K562 (cell line): Measurements from ENCODE around the gene SORCS1. TPM values are rescaled to one million over a fixed set of nuclear protein-coding genes. Genes with fewer than 3 reads are reported as not detected.

Experiments used
- CHD4 ChIP-seq: fragments of 200-600 bp; sonication (generic); IDR thresholded peaks from 3 replicates; pipeline ENCODE4 v1.6.1; 2012; ENCODE audit warnings: low read depth, mild to moderate bottlenecking, mixed read lengths, low read length, inconsistent platforms; ENCODE audit not compliant: insufficient read depth, insufficient replicate concordance, poor library complexity, severe bottlenecking
- JUNB ChIP-seq: fragments of 450-650 bp; formaldehyde crosslinking; conservative IDR thresholded peaks from 2 replicates; pipeline ENCODE4 v1.4.0; 2020; ENCODE audit warnings: mild to moderate bottlenecking
- polyA plus RNA-seq, 8 experiments: library from polyadenylated mRNA; depleted of rRNA in 4 of 8; stranded (reverse) in 5 of 8; unstranded in 3 of 8; fragments of >200 nt; fragmentation: Nextera tagmentation in 2 of 8; fragmentation: Illumina TruSeq in 1 of 8; extraction: Ambion mirVana in 2 of 8; extraction: Trizol in 1 of 8; gene quantifications; 2 replicates each; pipeline versions ENCODE4 v1.2.1 to v1.2.3, GENCODE V29; 2011 to 2014; ENCODE audit warnings: inconsistent platforms in 1 of 8, missing spikeins in 1 of 8
- total RNA-seq, 7 experiments: library from RNA; depleted of rRNA in 6 of 7; stranded (reverse); fragments of >200 nt in 6 of 7; fragmentation: Illumina TruSeq in 2 of 7; extraction: Trizol in 2 of 7; gene quantifications; 2 replicates each; pipeline versions ENCODE4 v1.2.1 to v1.2.3, GENCODE V29; 2011 to 2021; ENCODE audit warnings: low replicate concordance in 1 of 7
- TF ChIP-seq, protein P1 (sequence below), 2 experiments: fragments of 450-650 bp; formaldehyde crosslinking in 1 of 2; IDR thresholded peaks; 2 replicates each; pipeline versions ENCODE4 v1.4.0 to v1.6.1; 2014 to 2020; ENCODE audit warnings: mild to moderate bottlenecking in 2 of 2, borderline replicate concordance in 1 of 2, low read depth in 1 of 2

The SORCS1 gene
- total and polyA plus RNA-seq, 9 of the 15 experiments (the other 6 are each of a cell fraction or from before 2014, with no cell fraction given): 1.5 to 3.9 (median 2.7) TPM

DNA sequence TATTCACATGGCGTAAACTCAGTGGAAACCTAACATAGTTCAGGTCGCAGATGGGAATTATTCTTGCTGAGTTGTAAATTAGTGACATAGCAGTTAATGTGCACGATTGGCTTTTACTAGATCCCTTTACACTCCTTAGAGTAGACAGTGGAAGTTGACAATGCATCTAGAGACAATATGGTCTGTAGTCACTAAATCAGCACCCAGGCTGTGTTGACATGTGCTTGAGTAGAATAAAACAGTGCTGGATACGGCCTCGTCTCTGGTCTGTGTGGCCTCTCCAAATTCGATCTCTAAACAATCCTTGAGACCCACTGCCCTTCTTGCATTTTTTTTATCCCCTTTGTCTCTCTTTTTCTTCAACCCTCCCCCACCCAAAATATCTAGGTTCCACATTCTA lies 615.7 kb downstream of the SORCS1 start (continued):
- TF ChIP-seq CHD4 (no peak), JUNB (CRISPR knock-in tag) (no peak)
- TF ChIP-seq, protein P1, sequence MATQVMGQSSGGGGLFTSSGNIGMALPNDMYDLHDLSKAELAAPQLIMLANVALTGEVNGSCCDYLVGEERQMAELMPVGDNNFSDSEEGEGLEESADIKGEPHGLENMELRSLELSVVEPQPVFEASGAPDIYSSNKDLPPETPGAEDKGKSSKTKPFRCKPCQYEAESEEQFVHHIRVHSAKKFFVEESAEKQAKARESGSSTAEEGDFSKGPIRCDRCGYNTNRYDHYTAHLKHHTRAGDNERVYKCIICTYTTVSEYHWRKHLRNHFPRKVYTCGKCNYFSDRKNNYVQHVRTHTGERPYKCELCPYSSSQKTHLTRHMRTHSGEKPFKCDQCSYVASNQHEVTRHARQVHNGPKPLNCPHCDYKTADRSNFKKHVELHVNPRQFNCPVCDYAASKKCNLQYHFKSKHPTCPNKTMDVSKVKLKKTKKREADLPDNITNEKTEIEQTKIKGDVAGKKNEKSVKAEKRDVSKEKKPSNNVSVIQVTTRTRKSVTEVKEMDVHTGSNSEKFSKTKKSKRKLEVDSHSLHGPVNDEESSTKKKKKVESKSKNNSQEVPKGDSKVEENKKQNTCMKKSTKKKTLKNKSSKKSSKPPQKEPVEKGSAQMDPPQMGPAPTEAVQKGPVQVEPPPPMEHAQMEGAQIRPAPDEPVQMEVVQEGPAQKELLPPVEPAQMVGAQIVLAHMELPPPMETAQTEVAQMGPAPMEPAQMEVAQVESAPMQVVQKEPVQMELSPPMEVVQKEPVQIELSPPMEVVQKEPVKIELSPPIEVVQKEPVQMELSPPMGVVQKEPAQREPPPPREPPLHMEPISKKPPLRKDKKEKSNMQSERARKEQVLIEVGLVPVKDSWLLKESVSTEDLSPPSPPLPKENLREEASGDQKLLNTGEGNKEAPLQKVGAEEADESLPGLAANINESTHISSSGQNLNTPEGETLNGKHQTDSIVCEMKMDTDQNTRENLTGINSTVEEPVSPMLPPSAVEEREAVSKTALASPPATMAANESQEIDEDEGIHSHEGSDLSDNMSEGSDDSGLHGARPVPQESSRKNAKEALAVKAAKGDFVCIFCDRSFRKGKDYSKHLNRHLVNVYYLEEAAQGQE (IDR thresholded peaks at IDR 0.05; ENCODE audit: borderline replicate concordance): no peak
- TF ChIP-seq, protein P1 (CRISPR knock-in tag; IDR thresholded peaks at IDR 0.05; ENCODE audit: low read depth): no peak
- TF ChIP-seq, all 486 proteins: peak for 0
